Vagina (tissue), 2 donors: ENCODE data around the gene RET. TPM values are rescaled to one million over a fixed set of nuclear protein-coding genes. Genes with fewer than 3 reads are reported as not detected.

ENCODE experiments used
- DNase-seq, 2 donors: peaks; one replicate each; pipeline ENCODE4 v3.0.0-alpha.2; 2017; ENCODE audit errors: extremely low spot score in 2 of 2
- H3K27ac ChIP-seq: fragments of 200-600 bp; sonication (generic); one replicate; pipeline ENCODE4 v1.5.1; 2019
- H3K27me3 ChIP-seq: fragments of 200-600 bp; sonication (generic); one replicate; pipeline ENCODE4 v1.5.1; 2019
- H3K36me3 ChIP-seq, 2 donors: fragments of 200-600 bp; sonication (generic); one replicate each; pipeline ENCODE4 v1.5.1; 2017 to 2019
- H3K4me1 ChIP-seq: fragments of 200-600 bp; sonication (generic); one replicate; pipeline ENCODE4 v1.5.1; 2019
- H3K4me3 ChIP-seq, 2 donors: fragments of 200-600 bp; sonication (generic); 1 replicate in 1 of 2; 2 replicates in 1 of 2; pipeline ENCODE4 v1.5.1; 2016 to 2019
- H3K9me3 ChIP-seq: fragments of 200-600 bp; sonication (generic); one replicate; pipeline ENCODE4 v1.5.1; 2019
- CTCF ChIP-seq, 3 experiments: fragments of 450-650 bp in 2 of 3; fragments of 200-600 bp in 1 of 3; sonication (generic) in 1 of 3; IDR thresholded peaks; one replicate each; pipeline ENCODE4 v1.5.1; 2017 to 2019; ENCODE audit warnings: antibody characterized with exemption in 3 of 3, mild to moderate bottlenecking in 2 of 3, moderate library complexity in 2 of 3
- POLR2A ChIP-seq, 2 donors: fragments of 450-650 bp; IDR thresholded peaks; one replicate each; pipeline ENCODE4 v1.6.1; 2017; ENCODE audit warnings: antibody characterized with exemption in 2 of 2, mild to moderate bottlenecking in 2 of 2, moderate library complexity in 2 of 2
- POLR2AphosphoS5 ChIP-seq, 2 donors: sonication (generic); formaldehyde crosslinking; IDR thresholded peaks; one replicate each; pipeline ENCODE4 v1.9.0; 2017; ENCODE audit warnings: antibody characterized with exemption in 2 of 2, mild to moderate bottlenecking in 2 of 2, low read depth in 1 of 2; ENCODE audit not compliant: insufficient read depth in 1 of 2
- intact Hi-C: fragments of 100-400 bp; cut with DNase I; formaldehyde crosslinking; loops from one replicate; pipeline ENCODE4 v1.15.1; 2023
- total RNA-seq: library from RNA; depleted of rRNA; stranded (reverse); fragments of >200 nt; gene quantifications from one replicate; pipeline ENCODE4 v1.2.3, GENCODE V29; 2016

The RET gene
- total RNA-seq, 1 donor from 2014 or later = 7.9 TPM

GRCh38 chr10:43099928-43100327 is 23.1 kb downstream of the RET start:
- TF ChIP-seq CTCF (IDR thresholded peaks at IDR 0.05) = no peak
- intact Hi-C loops = loop anchor here (5.0 to 10.0 kb wide), 2 partner anchors 233 to 345 kb away; no protein-coding TSS in a partner anchor
- no peak for DNase-seq
- H3K27ac ChIP-seq = no peak overlapping the region
- H3K36me3 ChIP-seq = no peaks in the 10 kb centered on the region
- no peak overlapping the region for H3K4me3 ChIP-seq
- H3K9me3 ChIP-seq = no peaks in the 10 kb centered on the region
- H3K4me1 ChIP-seq = peaks cover 7% of the 10 kb centered on the region
- H3K27me3 ChIP-seq = no peaks in the 10 kb centered on the region

GRCh38 chr10:43100366-43100765 is 23.5 kb downstream of the RET start:
- Histone ChIP-seq H3K4me1 (peaks cover 11% of the 10 kb centered on the region), H3K4me3 (no peak overlapping the region), H3K9me3 (no peaks in the 10 kb centered on the region), H3K27ac (no peak overlapping the region), H3K36me3 (no peaks in the 10 kb centered on the region), H3K27me3 (no peaks in the 10 kb centered on the region)
- DNase-seq = no peak
- no peak for TF ChIP-seq POLR2AphosphoS5 (IDR thresholded peaks at IDR 0.05; ENCODE audit: insufficient read depth in 1 of 2, low read depth in 1 of 2)
- TF ChIP-seq POLR2A (IDR thresholded peaks at IDR 0.05) = no peak
- intact Hi-C loops = loop anchor here (10.0 kb wide), 1 partner anchor 346 kb away; no protein-coding TSS in a partner anchor

- Histone ChIP-seq H3K27me3 (no peaks in the 10 kb centered on the region), H3K9me3 (no peaks in the 10 kb centered on the region), H3K4me1 (peaks cover 11% of the 10 kb centered on the region), H3K27ac (no peak overlapping the region), H3K36me3 (no peaks in the 10 kb centered on the region), H3K4me3 (no peak overlapping the region)
- TF ChIP-seq POLR2AphosphoS5 (IDR thresholded peaks at IDR 0.05; ENCODE audit: insufficient read depth in 1 of 2, low read depth in 1 of 2) (no peak), CTCF (IDR thresholded peaks at IDR 0.05) (no peak), POLR2A (IDR thresholded peaks at IDR 0.05) (no peak)
- intact Hi-C loops = loop anchor here (10.0 kb wide), 1 partner anchor 347 kb away; no protein-coding TSS in a partner anchor
- DNase-seq = no peak
These were observed 25.4 kb downstream of the RET start for GRCh38 chr10:43102063-43102828.

GRCh38 chr10:43105102-43105955 is 28.5 kb downstream of the RET start:
- DNase-seq = no peak
- intact Hi-C loops = loop anchor here (10.0 kb wide), 1 partner anchor 351 kb away; no protein-coding TSS in a partner anchor
- peaks cover 16% of the 10 kb centered on the region for H3K4me1 ChIP-seq
- TF ChIP-seq CTCF (IDR thresholded peaks at IDR 0.05) (peak; percentile 93 to 99 (median 98)), POLR2A (IDR thresholded peaks at IDR 0.05) (no peak), POLR2AphosphoS5 (IDR thresholded peaks at IDR 0.05; ENCODE audit: insufficient read depth in 1 of 2, low read depth in 1 of 2) (peak in 1 of 2 donors; percentile 76)
- no peaks in the 10 kb centered on the region for H3K9me3 ChIP-seq
- H3K27me3 ChIP-seq = no peaks in the 10 kb centered on the region
- H3K4me3 ChIP-seq = peak overlapping the region; percentile 49 to 68
- no peak overlapping the region for H3K27ac ChIP-seq
- H3K36me3 ChIP-seq = no peaks in the 10 kb centered on the region

- intact Hi-C loops = loop anchor here (10.0 kb wide), 1 partner anchor 351 kb away; no protein-coding TSS in a partner anchor
- peaks cover 22% of the 10 kb centered on the region for H3K4me1 ChIP-seq
- no peaks in the 10 kb centered on the region for H3K36me3 ChIP-seq
- no peaks in the 10 kb centered on the region for H3K9me3 ChIP-seq
- H3K4me3 ChIP-seq = peak overlapping the region in 1 of 2 donors; percentile 68
- no peak for DNase-seq
- no peak overlapping the region for H3K27ac ChIP-seq
- TF ChIP-seq POLR2A (IDR thresholded peaks at IDR 0.05) (no peak), POLR2AphosphoS5 (IDR thresholded peaks at IDR 0.05; ENCODE audit: insufficient read depth in 1 of 2, low read depth in 1 of 2) (no peak), CTCF (IDR thresholded peaks at IDR 0.05) (no peak)
- H3K27me3 ChIP-seq = no peaks in the 10 kb centered on the region
These were observed 29.0 kb downstream of the RET start for GRCh38 chr10:43105956-43106229.
